ENCODE results near the gene JAKMIP2. TPM values are rescaled to one million over a fixed set of nuclear protein-coding genes. Genes with fewer than 3 reads are reported as not detected.

The JAKMIP2 gene
- total RNA-seq, 1 donor = 1.1 TPM

GRCh38 chr5:147552897-147553296, 229.6 kb downstream of the JAKMIP2 start:
- H2AFZ ChIP-seq (ENCODE audit: low read length) = no peak overlapping the region
- H3K4me3 ChIP-seq (ENCODE audit: insufficient read depth, low read length) = no peak overlapping the region
- peaks cover 8% of the 10 kb centered on the region for H3K4me1 ChIP-seq (ENCODE audit: insufficient read depth, low read length)
- H3K9me3 ChIP-seq (ENCODE audit: low read depth, low read length) = no peaks in the 10 kb centered on the region
- no peak overlapping the region for H3K4me2 ChIP-seq (ENCODE audit: insufficient read depth, low read length)
- H3K36me3 ChIP-seq (ENCODE audit: insufficient read depth, low read length) = no peaks in the 10 kb centered on the region
- TF ChIP-seq CTCF (IDR thresholded peaks at IDR 0.05; ENCODE audit: extremely low read depth, low read depth, low read length) = no peak
- H4K20me1 ChIP-seq (ENCODE audit: insufficient read depth, low read length) = no peaks in the 10 kb centered on the region
- no peaks in the 10 kb centered on the region for H3K79me2 ChIP-seq (ENCODE audit: insufficient read depth, low read length)
- DNase-seq (ENCODE audit: insufficient read length, low spot score, missing footprints) = no peak
- H3K27me3 ChIP-seq (ENCODE audit: insufficient read depth, low read length) = no peaks in the 10 kb centered on the region
- H3K27ac ChIP-seq (ENCODE audit: low read depth, low read length) = no peak overlapping the region

GRCh38 chr5:147551677-147552076, 230.9 kb downstream of the JAKMIP2 start:
- no peak for DNase-seq (ENCODE audit: insufficient read length, low spot score, missing footprints)
- H3K9me3 ChIP-seq (ENCODE audit: low read depth, low read length) = no peaks in the 10 kb centered on the region
- H3K27ac ChIP-seq (ENCODE audit: low read depth, low read length) = no peak overlapping the region
- no peak overlapping the region for H2AFZ ChIP-seq (ENCODE audit: low read length)
- H3K4me1 ChIP-seq (ENCODE audit: insufficient read depth, low read length) = peaks cover 8% of the 10 kb centered on the region
- H4K20me1 ChIP-seq (ENCODE audit: insufficient read depth, low read length) = no peaks in the 10 kb centered on the region
- no peak overlapping the region for H3K4me2 ChIP-seq (ENCODE audit: insufficient read depth, low read length)
- H3K27me3 ChIP-seq (ENCODE audit: insufficient read depth, low read length) = no peaks in the 10 kb centered on the region
- TF ChIP-seq CTCF (IDR thresholded peaks at IDR 0.05; ENCODE audit: extremely low read depth, low read depth, low read length) = no peak
- H3K4me3 ChIP-seq (ENCODE audit: insufficient read depth, low read length) = no peak overlapping the region
- no peaks in the 10 kb centered on the region for H3K79me2 ChIP-seq (ENCODE audit: insufficient read depth, low read length)
- H3K36me3 ChIP-seq (ENCODE audit: insufficient read depth, low read length) = no peaks in the 10 kb centered on the region

GRCh38 chr5:147547730-147548129, 234.8 kb downstream of the JAKMIP2 start:
- no peaks in the 10 kb centered on the region for H3K27me3 ChIP-seq (ENCODE audit: insufficient read depth, low read length)
- H3K79me2 ChIP-seq (ENCODE audit: insufficient read depth, low read length) = no peaks in the 10 kb centered on the region
- peak overlapping the region; percentile 44 for H3K4me2 ChIP-seq (ENCODE audit: insufficient read depth, low read length)
- no peaks in the 10 kb centered on the region for H4K20me1 ChIP-seq (ENCODE audit: insufficient read depth, low read length)
- TF ChIP-seq CTCF (IDR thresholded peaks at IDR 0.05; ENCODE audit: extremely low read depth, low read depth, low read length) = no peak
- H3K4me1 ChIP-seq (ENCODE audit: insufficient read depth, low read length) = no peaks in the 10 kb centered on the region
- H3K27ac ChIP-seq (ENCODE audit: low read depth, low read length) = no peak overlapping the region
- H3K4me3 ChIP-seq (ENCODE audit: insufficient read depth, low read length) = no peak overlapping the region
- DNase-seq (ENCODE audit: insufficient read length, low spot score, missing footprints) = peak; percentile 69
- no peaks in the 10 kb centered on the region for H3K9me3 ChIP-seq (ENCODE audit: low read depth, low read length)
- H3K36me3 ChIP-seq (ENCODE audit: insufficient read depth, low read length) = no peaks in the 10 kb centered on the region
- H2AFZ ChIP-seq (ENCODE audit: low read length) = peak overlapping the region; percentile 16

GRCh38 chr5:147544556-147544955, 238.0 kb downstream of the JAKMIP2 start:
- H3K36me3 ChIP-seq (ENCODE audit: insufficient read depth, low read length) = no peaks in the 10 kb centered on the region
- H3K4me1 ChIP-seq (ENCODE audit: insufficient read depth, low read length) = peaks cover 7% of the 10 kb centered on the region
- no peak for DNase-seq (ENCODE audit: insufficient read length, low spot score, missing footprints)
- H2AFZ ChIP-seq (ENCODE audit: low read length) = no peak overlapping the region
- no peaks in the 10 kb centered on the region for H3K27me3 ChIP-seq (ENCODE audit: insufficient read depth, low read length)
- H3K79me2 ChIP-seq (ENCODE audit: insufficient read depth, low read length) = no peaks in the 10 kb centered on the region
- no peak overlapping the region for H3K27ac ChIP-seq (ENCODE audit: low read depth, low read length)
- TF ChIP-seq CTCF (IDR thresholded peaks at IDR 0.05; ENCODE audit: extremely low read depth, low read depth, low read length) = no peak
- H3K9me3 ChIP-seq (ENCODE audit: low read depth, low read length) = no peaks in the 10 kb centered on the region
- no peak overlapping the region for H3K4me3 ChIP-seq (ENCODE audit: insufficient read depth, low read length)
- H4K20me1 ChIP-seq (ENCODE audit: insufficient read depth, low read length) = no peaks in the 10 kb centered on the region
- H3K4me2 ChIP-seq (ENCODE audit: insufficient read depth, low read length) = no peak overlapping the region
